Endothelial cell (in vitro differentiated cells): ENCODE results near the gene FRAS1. TPM values are rescaled to one million over a fixed set of nuclear protein-coding genes. Genes with fewer than 3 reads are reported as not detected.

Source experiments
- DNase-seq: peaks from one replicate; pipeline ENCODE4 v3.0.0; 2021; ENCODE audit warnings: low spot score
- H3K27ac Mint-ChIP-seq: one replicate; pipeline ENCODE4 v1.8.0; 2021; ENCODE audit warnings: mixed read lengths, inconsistent platforms; ENCODE audit not compliant: unreplicated experiment
- H3K27me3 Mint-ChIP-seq: one replicate; pipeline ENCODE4 v1.8.0; 2021; ENCODE audit warnings: mild to moderate bottlenecking, moderate library complexity, mixed read lengths, inconsistent platforms; ENCODE audit not compliant: unreplicated experiment
- H3K36me3 Mint-ChIP-seq: one replicate; pipeline ENCODE4 v1.8.0; 2021; ENCODE audit warnings: mild to moderate bottlenecking, low read depth, mixed read lengths, inconsistent platforms; ENCODE audit not compliant: unreplicated experiment
- H3K4me1 Mint-ChIP-seq: one replicate; pipeline ENCODE4 v1.8.0; 2021; ENCODE audit warnings: mild to moderate bottlenecking, mixed read lengths, inconsistent platforms; ENCODE audit not compliant: unreplicated experiment
- H3K4me3 Mint-ChIP-seq: one replicate; pipeline ENCODE4 v1.8.0; 2021; ENCODE audit warnings: mild to moderate bottlenecking, mixed read lengths, inconsistent platforms; ENCODE audit not compliant: unreplicated experiment
- H3K9me3 Mint-ChIP-seq: one replicate; pipeline ENCODE4 v1.8.0; 2021; ENCODE audit warnings: mixed read lengths, inconsistent platforms; ENCODE audit not compliant: unreplicated experiment
- total RNA-seq: library from RNA; stranded (reverse); fragmentation: NEBNext Ultra II Directional; extraction: Animal tissue kit (Norgen Biotek cat#: 25700); gene quantifications from one replicate; pipeline ENCODE4 v1.2.1, GENCODE V29; 2021; ENCODE audit not compliant: unreplicated experiment
- TF ChIP-seq, protein P1 (sequence below): fragments of 200-600 bp; sonication (generic); IDR thresholded peaks from one replicate; pipeline ENCODE4 v1.5.0; 2021; ENCODE audit warnings: antibody characterized with exemption; ENCODE audit not compliant: unreplicated experiment

The FRAS1 gene
- total RNA-seq, 1 donor from 2014 or later, result 51.7 TPM

DNA sequence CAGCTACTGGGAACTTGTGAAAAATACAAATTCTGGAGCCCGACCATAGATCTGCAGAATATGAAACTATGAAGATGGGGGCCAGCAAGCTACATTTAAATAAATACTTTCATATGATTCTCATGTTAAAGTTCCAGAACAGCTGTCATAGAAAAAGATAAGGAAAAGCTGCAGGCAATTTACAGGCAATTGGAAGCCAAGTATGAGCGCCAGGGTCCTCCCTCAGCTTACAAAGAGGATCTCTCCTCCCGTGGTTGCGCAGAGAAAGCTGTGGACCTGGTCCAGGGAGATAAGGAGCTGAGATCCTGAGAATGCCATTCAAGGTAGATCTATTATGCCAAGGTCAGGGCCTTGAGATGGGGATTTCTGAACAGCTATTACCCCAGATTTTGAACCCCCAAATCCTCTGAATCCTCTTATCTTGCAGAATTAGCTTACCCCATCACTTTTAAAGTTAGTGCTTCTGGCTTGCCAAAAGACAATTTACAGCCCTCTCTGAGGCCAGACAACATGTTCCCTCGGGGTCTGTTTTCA, 25.6 kb upstream of the FRAS1 start:
- H3K27ac Mint-ChIP-seq, result no peak overlapping the region

DNA sequence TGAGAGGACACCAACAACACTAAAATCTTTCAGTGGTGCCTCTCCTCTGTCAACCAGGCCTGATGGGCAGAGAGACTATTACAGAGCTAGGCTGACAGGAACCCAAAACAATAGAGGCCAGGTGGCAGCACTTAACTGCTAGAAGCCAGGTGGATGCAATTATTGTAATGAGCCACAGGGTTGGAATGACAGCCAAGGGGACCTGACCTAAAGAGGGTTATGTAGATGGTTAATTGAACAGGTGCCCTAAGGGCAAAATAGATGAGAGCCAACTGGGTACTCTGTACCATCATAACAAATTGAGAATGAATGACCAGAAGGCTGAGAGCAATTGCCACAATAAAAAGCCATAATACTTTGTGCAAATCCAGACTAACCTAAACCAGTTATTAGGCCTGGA, 24.7 kb upstream of the FRAS1 start:
- Mint-ChIP-seq H3K9me3 (no peaks in the 10 kb centered on the region), H3K4me3 (no peak overlapping the region), H3K27ac (no peak overlapping the region), H3K27me3 (no peaks in the 10 kb centered on the region), H3K36me3 (peaks cover 4% of the 10 kb centered on the region), H3K4me1 (no peaks in the 10 kb centered on the region)
- TF ChIP-seq, protein P1, sequence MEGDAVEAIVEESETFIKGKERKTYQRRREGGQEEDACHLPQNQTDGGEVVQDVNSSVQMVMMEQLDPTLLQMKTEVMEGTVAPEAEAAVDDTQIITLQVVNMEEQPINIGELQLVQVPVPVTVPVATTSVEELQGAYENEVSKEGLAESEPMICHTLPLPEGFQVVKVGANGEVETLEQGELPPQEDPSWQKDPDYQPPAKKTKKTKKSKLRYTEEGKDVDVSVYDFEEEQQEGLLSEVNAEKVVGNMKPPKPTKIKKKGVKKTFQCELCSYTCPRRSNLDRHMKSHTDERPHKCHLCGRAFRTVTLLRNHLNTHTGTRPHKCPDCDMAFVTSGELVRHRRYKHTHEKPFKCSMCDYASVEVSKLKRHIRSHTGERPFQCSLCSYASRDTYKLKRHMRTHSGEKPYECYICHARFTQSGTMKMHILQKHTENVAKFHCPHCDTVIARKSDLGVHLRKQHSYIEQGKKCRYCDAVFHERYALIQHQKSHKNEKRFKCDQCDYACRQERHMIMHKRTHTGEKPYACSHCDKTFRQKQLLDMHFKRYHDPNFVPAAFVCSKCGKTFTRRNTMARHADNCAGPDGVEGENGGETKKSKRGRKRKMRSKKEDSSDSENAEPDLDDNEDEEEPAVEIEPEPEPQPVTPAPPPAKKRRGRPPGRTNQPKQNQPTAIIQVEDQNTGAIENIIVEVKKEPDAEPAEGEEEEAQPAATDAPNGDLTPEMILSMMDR, result no peak
- DNase-seq, result no peak

More for the DNA sequence above, 25.6 kb upstream of the FRAS1 start:
- no peaks in the 10 kb centered on the region for H3K27me3 Mint-ChIP-seq
- peaks cover 4% of the 10 kb centered on the region for H3K36me3 Mint-ChIP-seq
- TF ChIP-seq, protein P1, result no peak
- no peak overlapping the region for H3K4me3 Mint-ChIP-seq
- no peaks in the 10 kb centered on the region for H3K4me1 Mint-ChIP-seq
- no peak for DNase-seq
- H3K9me3 Mint-ChIP-seq, result no peaks in the 10 kb centered on the region

DNA sequence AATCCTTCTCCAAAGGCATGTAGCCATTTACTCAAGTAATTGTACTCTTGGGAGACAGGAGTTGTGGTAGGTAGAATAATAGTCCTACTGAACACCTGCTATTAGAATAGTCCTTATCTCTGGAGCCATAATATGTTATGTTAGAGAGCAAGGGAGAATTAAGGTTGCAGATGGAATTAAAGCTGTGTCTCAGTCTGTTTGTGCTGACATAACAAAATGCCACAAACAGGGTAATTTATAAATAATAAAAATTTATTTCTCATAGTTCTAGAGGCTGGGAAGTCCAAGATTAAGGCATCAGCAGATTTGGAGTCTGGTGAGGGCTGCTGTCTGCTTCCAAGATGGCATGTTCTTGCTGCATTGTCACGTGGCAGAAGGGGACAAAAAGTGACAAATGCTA, 24.2 kb upstream of the FRAS1 start:
- TF ChIP-seq, protein P1, result no peak
- peaks cover 4% of the 10 kb centered on the region for H3K36me3 Mint-ChIP-seq
- H3K9me3 Mint-ChIP-seq, result no peaks in the 10 kb centered on the region
- no peaks in the 10 kb centered on the region for H3K27me3 Mint-ChIP-seq
- no peaks in the 10 kb centered on the region for H3K4me1 Mint-ChIP-seq
- H3K4me3 Mint-ChIP-seq, result no peak overlapping the region
- no peak overlapping the region for H3K27ac Mint-ChIP-seq
- DNase-seq, result no peak

DNA sequence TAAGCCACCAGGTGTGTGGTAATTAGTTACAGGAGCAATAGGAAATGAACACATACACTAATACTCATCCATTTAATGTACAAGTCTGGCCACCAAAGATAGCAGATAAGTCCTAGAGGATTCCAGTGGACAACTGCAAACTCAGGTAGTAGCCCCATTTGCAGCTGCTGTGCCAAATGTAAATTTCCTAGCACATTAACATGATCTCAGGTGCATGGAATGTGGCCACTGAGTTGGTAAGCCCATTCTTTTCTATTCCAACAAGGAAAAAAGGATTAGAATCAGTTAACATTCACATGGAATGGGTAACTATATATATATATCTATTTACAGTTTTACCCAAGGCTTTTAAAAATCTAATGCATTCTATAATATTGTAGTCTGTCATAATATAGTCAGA, 23.3 kb upstream of the FRAS1 start:
- Mint-ChIP-seq H3K9me3 (no peaks in the 10 kb centered on the region), H3K36me3 (peaks cover 4% of the 10 kb centered on the region), H3K27me3 (no peaks in the 10 kb centered on the region), H3K4me1 (no peaks in the 10 kb centered on the region), H3K27ac (no peak overlapping the region), H3K4me3 (no peak overlapping the region)
- TF ChIP-seq, protein P1, result no peak
- no peak for DNase-seq

DNA sequence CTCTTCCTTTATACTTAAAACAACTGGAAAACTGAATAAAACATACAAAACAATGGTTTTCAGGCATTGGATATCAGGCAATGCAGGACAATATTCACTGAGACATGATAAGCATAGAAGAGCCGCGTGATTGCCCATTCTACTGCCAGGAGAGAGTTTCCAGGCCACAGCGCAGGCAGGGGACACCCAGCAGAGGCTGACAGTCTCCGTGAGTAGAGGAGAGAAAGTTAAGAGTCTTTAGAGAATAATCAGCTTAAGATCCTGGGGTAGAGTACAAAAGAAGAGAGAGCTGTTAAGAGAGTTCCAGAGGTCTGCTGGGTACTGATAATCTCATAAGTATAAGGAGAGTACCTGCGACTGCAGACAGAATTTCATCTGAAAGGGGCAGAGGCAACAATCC, 18.4 kb upstream of the FRAS1 start:
- H3K27me3 Mint-ChIP-seq, result no peaks in the 10 kb centered on the region
- H3K36me3 Mint-ChIP-seq, result no peaks in the 10 kb centered on the region
- no peak for DNase-seq
- no peak overlapping the region for H3K4me3 Mint-ChIP-seq
- TF ChIP-seq, protein P1, result no peak
- H3K27ac Mint-ChIP-seq, result no peak overlapping the region
- no peaks in the 10 kb centered on the region for H3K4me1 Mint-ChIP-seq
- no peaks in the 10 kb centered on the region for H3K9me3 Mint-ChIP-seq
